Tibial artery (tissue), 4 donors: ENCODE data around the gene SCRN1.

Source experiments
- DNase-seq, 2 donors: peaks; one replicate each; pipeline ENCODE4 v3.0.0-alpha.2; 2019
- H3K27ac ChIP-seq, 2 donors: fragments of 200-600 bp; sonication (generic) in 1 of 2; 1 replicate in 1 of 2; 2 replicates in 1 of 2; pipeline ENCODE4 v1.5.1; 2018 to 2019; ENCODE audit warnings: mild to moderate bottlenecking in 1 of 2
- H3K27me3 ChIP-seq, 2 donors: fragments of 200-600 bp; sonication (generic) in 1 of 2; one replicate each; pipeline versions ENCODE4 v1.5.1 to v1.6.0; 2016 to 2019
- H3K36me3 ChIP-seq, 3 donors: fragments of 200-600 bp; sonication (generic) in 2 of 3; one replicate each; pipeline ENCODE4 v1.5.1; 2016 to 2019; ENCODE audit warnings: mild to moderate bottlenecking in 2 of 3
- H3K4me1 ChIP-seq, 4 donors: fragments of 200-600 bp; sonication (generic) in 2 of 4; 1 replicate in 3 of 4; 2 replicates in 1 of 4; pipeline ENCODE4 v1.5.1; 2016 to 2019
- H3K4me3 ChIP-seq, 2 donors: fragments of 200-600 bp; sonication (generic) in 1 of 2; 1 replicate in 1 of 2; 2 replicates in 1 of 2; pipeline ENCODE4 v1.5.1; 2018 to 2019; ENCODE audit warnings: mild to moderate bottlenecking in 2 of 2
- H3K9me3 ChIP-seq, 3 donors: fragments of 200-600 bp; sonication (generic) in 1 of 3; one replicate each; pipeline ENCODE4 v1.5.1; 2016 to 2019
- CTCF ChIP-seq, 2 experiments: fragments of 200-600 bp in 1 of 2; fragments of 450-650 bp in 1 of 2; IDR thresholded peaks; one replicate each; pipeline ENCODE4 v1.5.1; 2017 to 2019; ENCODE audit warnings: antibody characterized with exemption in 2 of 2, mild to moderate bottlenecking in 1 of 2, moderate library complexity in 1 of 2
- intact Hi-C: fragments of 100-400 bp; cut with DNase I; formaldehyde crosslinking; loops from one replicate; pipeline ENCODE4 v1.15.0; 2023; ENCODE audit warnings: low total_unique reads

Gene SCRN1

DNA sequence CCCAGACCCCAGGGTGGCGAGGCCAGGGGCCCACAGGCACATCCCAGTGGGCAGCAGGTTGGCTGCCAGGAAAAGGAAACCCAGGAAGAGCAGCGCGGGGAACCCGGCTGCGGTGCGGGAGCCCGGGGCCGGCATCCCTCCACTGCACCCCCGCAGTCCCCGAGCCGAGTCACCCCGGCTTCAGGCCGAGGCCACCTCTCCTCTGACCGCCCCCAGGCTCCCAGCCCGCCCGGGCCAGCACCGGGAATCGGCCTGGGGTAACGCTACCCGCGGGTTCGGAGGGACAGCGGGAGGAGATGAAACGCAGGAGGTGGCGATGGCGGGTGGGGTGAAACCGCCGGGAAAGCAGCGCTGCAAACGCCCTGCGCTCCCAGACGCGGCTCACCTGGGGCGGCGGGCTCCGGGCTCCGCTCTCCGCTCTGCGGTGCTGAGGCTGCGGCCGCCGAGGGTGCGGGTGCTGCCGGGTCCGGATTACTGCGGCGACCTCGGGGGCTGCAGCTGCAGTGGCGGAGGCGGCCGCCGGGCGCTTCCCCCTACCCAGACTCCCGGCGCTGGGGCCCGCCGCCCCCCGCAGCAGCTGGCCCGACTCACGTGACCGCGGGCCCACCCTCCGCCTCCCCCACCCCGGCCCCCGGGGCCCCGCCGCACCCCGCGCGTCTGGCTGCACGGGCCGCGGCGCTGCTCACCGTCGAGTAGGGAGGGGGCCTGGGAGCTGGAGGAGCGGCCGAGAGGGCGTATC lies at the start of gene SCRN1:
TSS of gene SCRN1 (minus strand) at position 545 of the 739 bp plus-strand sequence. CDS start 20,734 bp downstream, outside the sequence.
- DNase-seq, result peak in 1 of 2 donors; percentile 71
- intact Hi-C loops, result loop anchor here (5.0 kb wide), 1 partner anchor 38 kb away; the partner anchor contains the start of genes FKBP14 and PLEKHA8
- Histone ChIP-seq H3K4me1 (peaks cover 0 to 36% (median 15%) of the 10 kb centered on the region in 4 donors), H3K9me3 (peaks cover 0 to 12% (median 0%) of the 10 kb centered on the region in 3 donors), H3K27me3 (no peaks in the 10 kb centered on the region), H3K36me3 (no peaks in the 10 kb centered on the region), H3K4me3 (peak within 1 kb of the TSS; percentile 78 to 82), H3K27ac (peak within 1 kb of the TSS; percentile 92)
- TF ChIP-seq CTCF (IDR thresholded peaks at IDR 0.05), result peak in 1 of 2 experiments; percentile 19

GRCh38 chr7:30038196-30038980 lies 48.8 kb upstream of the SCRN1 start:
- no peaks in the 10 kb centered on the region for H3K36me3 ChIP-seq
- no peak for TF ChIP-seq CTCF (IDR thresholded peaks at IDR 0.05)
- H3K27ac ChIP-seq, result no peak overlapping the region
- H3K9me3 ChIP-seq, result no peaks in the 10 kb centered on the region
- peaks cover 0 to 11% (median 0%) of the 10 kb centered on the region in 4 donors for H3K4me1 ChIP-seq
- H3K27me3 ChIP-seq, result no peaks in the 10 kb centered on the region
- DNase-seq, result no peak
- intact Hi-C loops, result no loop called here
- no peak overlapping the region for H3K4me3 ChIP-seq

GRCh38 chr7:30036220-30036619 lies 46.6 kb upstream of the SCRN1 start:
- no peak for TF ChIP-seq CTCF (IDR thresholded peaks at IDR 0.05)
- Histone ChIP-seq H3K27me3 (no peaks in the 10 kb centered on the region), H3K27ac (no peak overlapping the region), H3K4me1 (peaks cover 0 to 23% (median 8%) of the 10 kb centered on the region in 4 donors), H3K36me3 (no peaks in the 10 kb centered on the region), H3K4me3 (no peak overlapping the region), H3K9me3 (no peaks in the 10 kb centered on the region)
- intact Hi-C loops, result no loop called here
- no peak for DNase-seq

DNA sequence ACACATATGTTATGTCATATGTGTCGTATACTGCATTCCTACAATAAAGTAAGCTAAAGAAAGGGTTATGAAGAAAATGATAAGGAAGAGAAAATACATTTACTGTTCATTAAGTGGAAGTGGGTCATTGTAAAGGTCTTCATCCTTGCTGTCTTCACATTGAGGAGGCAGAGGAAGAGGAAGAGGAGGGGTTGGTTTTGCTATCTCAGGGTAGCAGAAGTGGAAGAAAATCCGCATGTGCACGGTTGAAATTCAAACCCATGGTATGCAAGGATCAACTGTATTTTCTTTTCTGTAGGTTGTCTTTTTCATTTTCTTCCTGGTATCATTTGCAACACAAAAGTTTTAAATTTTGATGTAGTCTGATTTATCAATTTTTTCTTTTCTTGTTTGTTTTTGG lies 44.9 kb upstream of the SCRN1 start:
- Histone ChIP-seq H3K4me1 (peaks cover 0 to 30% (median 14%) of the 10 kb centered on the region in 4 donors), H3K27ac (no peak overlapping the region), H3K9me3 (no peaks in the 10 kb centered on the region), H3K4me3 (no peak overlapping the region), H3K27me3 (no peaks in the 10 kb centered on the region), H3K36me3 (no peaks in the 10 kb centered on the region)
- no peak for TF ChIP-seq CTCF (IDR thresholded peaks at IDR 0.05)
- intact Hi-C loops, result no loop called here
- no peak for DNase-seq

DNA sequence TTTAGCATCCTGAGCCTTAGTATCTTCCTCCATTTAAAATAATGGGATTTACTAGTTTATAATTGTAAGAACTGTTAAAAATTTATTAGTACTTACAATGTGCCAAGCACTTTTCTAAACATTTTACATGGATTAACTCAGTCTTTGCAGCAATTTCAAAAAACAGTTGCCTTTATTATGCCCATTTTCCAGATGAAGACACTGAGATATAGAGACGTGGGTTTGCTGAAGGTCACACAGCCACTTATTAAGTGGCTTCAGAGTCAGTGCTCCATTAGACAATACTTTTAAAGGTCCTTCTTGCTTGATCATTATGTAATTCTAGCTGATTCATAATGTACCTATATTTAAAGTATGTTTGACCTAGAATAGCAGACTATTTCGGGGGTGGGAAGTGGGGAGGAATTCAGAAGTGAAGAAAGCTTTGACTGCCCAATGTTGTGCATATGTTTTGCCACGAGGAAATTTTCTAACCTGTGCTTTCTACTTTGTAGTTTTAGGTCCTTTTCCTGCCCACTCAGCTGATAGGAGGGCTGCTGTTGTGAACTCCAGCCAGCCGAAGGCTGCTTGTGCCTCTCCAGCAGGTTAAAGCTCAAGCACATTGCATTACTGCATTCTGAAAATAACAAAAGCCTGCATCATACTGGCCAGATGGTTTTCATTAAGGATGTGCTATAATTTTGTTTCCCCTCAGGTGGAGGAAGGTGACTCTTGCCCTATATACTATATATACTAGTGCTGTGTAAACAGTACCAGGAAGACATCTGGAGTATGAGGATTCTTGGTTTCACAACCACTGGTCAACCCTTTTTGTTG lies 42.9 kb upstream of the SCRN1 start:
- intact Hi-C loops, result no loop called here
- no peaks in the 10 kb centered on the region for H3K36me3 ChIP-seq
- no peaks in the 10 kb centered on the region for H3K9me3 ChIP-seq
- TF ChIP-seq CTCF (IDR thresholded peaks at IDR 0.05), result no peak
- no peak overlapping the region for H3K4me3 ChIP-seq
- no peak overlapping the region for H3K27ac ChIP-seq
- no peak for DNase-seq
- H3K27me3 ChIP-seq, result no peaks in the 10 kb centered on the region
- peaks cover 0 to 37% (median 17%) of the 10 kb centered on the region in 4 donors for H3K4me1 ChIP-seq
